Fibroblast of villous mesenchyme (primary cell): Measurements from ENCODE around the gene ELF1. TPM values are rescaled to one million over a fixed set of nuclear protein-coding genes. Genes with fewer than 3 reads are reported as not detected.
"Not testable (repeated sequence)": the region's sequence is repeated elsewhere in the genome, so short reads cannot be mapped to it uniquely, and the experiment has no call there.

Experiments
- DNase-seq: peaks from one replicate; pipeline ENCODE4 v3.0.0-alpha.2; 2010; ENCODE audit warnings: low read depth
- H3K4me3 ChIP-seq: 2 replicates; pipeline ENCODE4 v1.5.1; 2011; ENCODE audit warnings: low read depth, mild to moderate bottlenecking, low read length
- total RNA-seq: library from RNA; depleted of rRNA; stranded (reverse); fragments of >200 nt; gene quantifications from 2 replicates; pipeline ENCODE4 v1.2.3, GENCODE V29; 2012
- TF ChIP-seq, protein P1 (sequence below): IDR thresholded peaks from 2 replicates; pipeline ENCODE4 v1.5.1; 2012; ENCODE audit warnings: low read depth, mild to moderate bottlenecking, low read length; ENCODE audit not compliant: insufficient read depth

Gene ELF1
- total RNA-seq, 1 donor: 43.6 TPM

DNA sequence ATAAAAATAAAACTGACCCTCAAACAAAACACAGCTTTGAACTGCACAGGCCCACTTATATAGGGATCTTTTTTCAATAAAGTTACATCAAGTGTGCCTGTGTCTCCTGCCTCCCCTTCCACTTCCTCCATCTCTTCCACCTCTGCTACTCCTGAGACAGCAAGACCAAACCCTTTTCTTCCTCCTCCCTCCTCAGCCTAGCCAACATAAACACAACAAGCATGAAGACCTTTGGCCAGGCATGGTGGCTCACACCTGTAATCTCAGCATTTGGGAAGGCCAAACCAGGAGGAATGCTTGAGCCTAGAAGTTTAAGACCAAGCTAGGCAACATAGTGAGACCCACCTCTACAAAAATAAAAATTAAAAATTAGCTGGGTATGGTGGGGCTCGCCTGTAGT, 72.6 kb downstream of the ELF1 start:
- TF ChIP-seq, protein P1, sequence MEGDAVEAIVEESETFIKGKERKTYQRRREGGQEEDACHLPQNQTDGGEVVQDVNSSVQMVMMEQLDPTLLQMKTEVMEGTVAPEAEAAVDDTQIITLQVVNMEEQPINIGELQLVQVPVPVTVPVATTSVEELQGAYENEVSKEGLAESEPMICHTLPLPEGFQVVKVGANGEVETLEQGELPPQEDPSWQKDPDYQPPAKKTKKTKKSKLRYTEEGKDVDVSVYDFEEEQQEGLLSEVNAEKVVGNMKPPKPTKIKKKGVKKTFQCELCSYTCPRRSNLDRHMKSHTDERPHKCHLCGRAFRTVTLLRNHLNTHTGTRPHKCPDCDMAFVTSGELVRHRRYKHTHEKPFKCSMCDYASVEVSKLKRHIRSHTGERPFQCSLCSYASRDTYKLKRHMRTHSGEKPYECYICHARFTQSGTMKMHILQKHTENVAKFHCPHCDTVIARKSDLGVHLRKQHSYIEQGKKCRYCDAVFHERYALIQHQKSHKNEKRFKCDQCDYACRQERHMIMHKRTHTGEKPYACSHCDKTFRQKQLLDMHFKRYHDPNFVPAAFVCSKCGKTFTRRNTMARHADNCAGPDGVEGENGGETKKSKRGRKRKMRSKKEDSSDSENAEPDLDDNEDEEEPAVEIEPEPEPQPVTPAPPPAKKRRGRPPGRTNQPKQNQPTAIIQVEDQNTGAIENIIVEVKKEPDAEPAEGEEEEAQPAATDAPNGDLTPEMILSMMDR: no peak
- H3K4me3 ChIP-seq: no peak overlapping the region
- no peak for DNase-seq

DNA sequence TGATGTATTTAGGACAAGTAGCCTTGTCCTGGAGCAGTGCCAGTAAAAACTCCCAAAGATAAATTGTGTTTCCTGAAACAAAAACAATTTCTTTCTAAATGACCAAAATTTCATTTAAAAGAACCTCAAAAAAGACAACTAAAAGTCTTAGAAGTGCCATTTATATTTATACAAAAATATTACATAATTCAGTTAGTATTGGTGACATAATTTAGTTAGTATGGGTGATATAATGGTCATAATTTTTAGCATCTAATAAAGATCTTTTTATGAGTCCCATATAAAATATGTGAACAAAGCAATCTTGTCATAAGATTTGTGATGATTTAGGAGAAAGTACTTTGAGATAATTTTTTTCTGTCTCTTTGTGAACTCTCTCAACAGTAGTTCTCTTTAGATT, 76.0 kb downstream of the ELF1 start:
- TF ChIP-seq, protein P1: no peak
- H3K4me3 ChIP-seq: no peak overlapping the region
- DNase-seq: no peak

DNA sequence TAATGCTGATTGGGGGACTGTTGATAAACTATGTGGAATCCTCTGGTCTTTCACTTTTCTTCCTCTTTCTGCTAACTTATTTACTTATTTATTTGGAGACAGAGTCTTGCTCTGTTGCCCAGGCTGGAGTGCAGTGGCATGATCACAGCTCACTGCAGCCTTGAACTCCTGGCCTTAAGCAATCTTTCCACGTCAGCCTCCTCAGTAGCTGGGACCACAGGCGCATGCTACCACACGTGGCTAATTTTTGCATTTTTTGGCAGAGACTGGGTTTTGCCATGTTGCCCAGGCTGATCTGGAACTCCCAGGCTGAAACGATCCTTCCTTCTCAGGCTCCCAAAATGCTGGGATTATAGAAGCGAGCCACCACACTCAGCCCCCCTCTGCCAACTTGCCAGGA, 77.5 kb downstream of the ELF1 start:
- H3K4me3 ChIP-seq: no peak overlapping the region
- DNase-seq: no peak
- TF ChIP-seq, protein P1: no peak

DNA sequence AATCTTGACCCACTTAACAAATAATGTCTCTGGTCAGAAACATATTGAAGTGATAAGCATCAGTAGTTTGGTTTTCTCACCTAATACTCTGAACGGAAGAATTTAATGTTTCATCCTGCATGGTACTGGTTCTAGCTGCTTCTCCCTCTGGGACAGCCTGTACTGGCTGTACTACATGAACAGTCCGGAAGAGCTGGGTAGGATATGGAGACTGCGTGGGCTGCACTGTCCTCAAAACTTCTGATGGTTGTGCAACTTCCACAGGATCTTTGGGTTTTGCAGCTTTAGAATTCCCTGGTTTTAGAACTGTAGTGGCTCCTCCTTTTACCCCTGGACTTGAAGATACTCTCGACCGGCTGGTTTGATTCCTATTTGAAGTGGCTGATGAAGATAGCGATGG, 78.3 kb downstream of the ELF1 start:
- DNase-seq: peak; percentile 50
- TF ChIP-seq, protein P1: no peak

DNA sequence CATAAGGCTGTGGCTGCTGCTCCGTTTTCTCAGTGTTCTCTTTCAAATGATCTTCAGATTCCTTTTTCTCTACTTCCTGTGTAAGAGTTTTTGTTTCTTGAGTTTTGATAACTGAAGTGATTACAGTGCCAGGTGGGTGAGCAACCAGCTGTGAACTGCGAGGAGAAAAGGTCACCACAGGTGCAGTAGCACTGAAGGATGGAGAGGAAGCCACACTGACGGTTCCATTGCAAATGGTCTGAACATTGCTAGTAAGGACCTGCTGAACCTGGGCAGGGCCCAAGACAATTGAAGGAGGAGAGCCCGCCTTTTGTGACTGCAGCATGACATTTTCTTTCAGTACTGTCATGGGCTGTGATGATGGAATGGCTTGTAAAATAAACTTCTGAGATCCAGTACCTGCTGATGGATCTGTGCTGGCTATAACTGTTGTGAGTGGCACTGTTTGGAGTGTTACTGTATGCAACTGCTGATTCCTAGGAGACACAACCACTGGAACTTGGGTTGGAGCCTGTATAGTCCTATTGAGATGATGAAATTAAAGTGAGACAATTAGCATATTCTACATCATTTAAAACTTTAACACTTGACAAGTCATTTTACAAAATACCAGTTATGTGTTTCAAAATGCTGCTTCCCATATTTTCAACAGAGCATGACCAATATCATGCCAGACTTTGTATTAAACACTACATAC, 85.5 kb downstream of the ELF1 start:
- no peak overlapping the region for H3K4me3 ChIP-seq
- TF ChIP-seq, protein P1: no peak
- no peak for DNase-seq

More for the DNA sequence above, 78.3 kb downstream of the ELF1 start:
- no peak overlapping the region for H3K4me3 ChIP-seq

DNA sequence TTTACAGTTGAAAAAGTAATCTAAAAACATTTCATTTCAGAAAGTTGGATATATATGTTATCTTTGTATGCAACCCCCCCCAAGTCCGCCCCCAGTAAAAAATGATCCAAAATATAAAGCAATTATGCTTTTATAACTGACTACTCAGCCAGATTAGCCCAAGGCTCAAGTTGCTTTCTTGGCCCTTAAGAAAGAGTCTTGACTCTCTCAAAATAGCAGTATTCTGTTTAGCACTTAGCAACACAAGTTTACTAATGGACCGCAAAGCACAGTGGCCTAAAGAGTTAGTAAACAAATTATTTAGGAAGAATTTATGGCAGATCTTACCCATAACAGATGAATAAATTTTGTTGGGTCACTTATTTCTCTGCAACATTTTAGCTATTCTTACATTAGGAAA, 86.9 kb downstream of the ELF1 start:
- TF ChIP-seq, protein P1: no peak
- H3K4me3 ChIP-seq: no peak overlapping the region
- no peak for DNase-seq

DNA sequence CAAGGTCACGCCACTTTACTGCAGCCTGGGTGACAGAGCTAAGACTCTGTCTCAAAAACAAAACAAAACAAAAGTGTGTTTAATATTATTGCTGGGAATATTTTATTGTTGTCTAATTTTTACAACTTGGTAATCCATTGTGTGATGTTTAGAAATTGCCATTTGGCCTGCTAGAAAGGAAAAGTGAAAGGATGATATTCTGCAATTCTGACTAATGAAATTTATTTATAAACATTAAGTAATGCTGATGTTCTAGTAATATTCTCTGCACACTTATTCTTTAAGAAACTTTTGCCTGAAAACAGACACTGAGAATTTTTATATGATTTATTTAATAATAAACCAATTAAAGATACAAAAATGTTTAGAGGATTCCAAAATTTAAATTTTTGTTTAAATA, 87.4 kb downstream of the ELF1 start:
- DNase-seq: no peak
- H3K4me3 ChIP-seq: no peak overlapping the region
- TF ChIP-seq, protein P1: no peak

DNA sequence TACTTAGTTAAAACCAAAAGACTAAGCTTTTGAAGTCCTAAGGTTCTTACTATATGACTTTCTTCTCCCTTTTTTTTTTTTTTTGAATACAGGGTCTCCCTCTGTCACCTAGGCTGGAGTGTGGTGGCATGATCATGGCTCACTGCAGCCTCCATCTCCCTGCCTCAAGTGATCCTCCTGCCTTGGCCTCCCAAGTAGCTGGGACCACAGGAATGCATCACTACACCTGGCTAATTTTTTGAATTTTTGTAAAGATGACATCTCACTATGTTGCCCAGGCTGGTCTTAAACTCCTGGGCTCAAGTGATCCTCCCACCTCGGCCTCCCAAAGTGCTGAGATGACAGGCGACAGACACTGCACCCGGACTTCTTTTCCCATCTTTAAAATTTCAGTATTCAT, 89.2 kb downstream of the ELF1 start:
- H3K4me3 ChIP-seq, DNase-seq: not testable (repeated sequence)
